Kidney (tissue), 14 donors: ENCODE measurements around the gene UBR3. TPM values are rescaled to one million over a fixed set of nuclear protein-coding genes. Genes with fewer than 3 reads are reported as not detected.

Source experiments
- DNase-seq, 5 donors: peaks; one replicate each; pipeline ENCODE4 v3.0.0-alpha.2; 2013 to 2020
- FAIRE-seq: peaks from 2 replicates; lab custom pipeline; 2012; peaks lifted over from hg19 to GRCh38; lab: Jason Lieb, UNC
- H3K27ac ChIP-seq, 2 donors: one replicate each; pipeline ENCODE4 v1.7.0; 2013; ENCODE audit warnings: low read depth in 2 of 2, low read length in 2 of 2, inconsistent platforms in 1 of 2
- H3K27me3 ChIP-seq: one replicate; pipeline ENCODE4 v1.7.1; 2013; ENCODE audit warnings: low read length, inconsistent platforms; ENCODE audit not compliant: control insufficient read depth, insufficient read depth
- H3K36me3 ChIP-seq, 3 donors: one replicate each; pipeline versions ENCODE4 v1.7.0 to v1.7.1; 2013; ENCODE audit warnings: low read length in 3 of 3, control low read depth in 1 of 3, inconsistent platforms in 1 of 3; ENCODE audit not compliant: insufficient read depth in 3 of 3, control insufficient read depth in 2 of 3
- H3K4me1 ChIP-seq, 3 donors: one replicate each; pipeline versions ENCODE4 v1.7.0 to v1.7.1; 2013; ENCODE audit warnings: low read length in 3 of 3, inconsistent platforms in 1 of 3, low read depth in 1 of 3; ENCODE audit not compliant: control insufficient read depth in 2 of 3, insufficient read depth in 2 of 3
- H3K4me3 ChIP-seq, 3 donors: one replicate each; pipeline versions ENCODE4 v1.7.0 to v1.8.1; 2013; ENCODE audit warnings: low read length in 3 of 3, control low read depth in 1 of 3, inconsistent platforms in 1 of 3
- H3K9ac ChIP-seq, 3 donors: one replicate each; pipeline versions ENCODE4 v1.7.0 to v1.7.1; 2013; ENCODE audit warnings: low read length in 3 of 3, control low read depth in 1 of 3, inconsistent platforms in 1 of 3
- H3K9me3 ChIP-seq, 3 donors: one replicate each; pipeline versions ENCODE4 v1.7.0 to v1.7.1; 2013; ENCODE audit warnings: low read length in 3 of 3, control low read depth in 1 of 3, inconsistent platforms in 1 of 3; ENCODE audit not compliant: control insufficient read depth in 2 of 3, insufficient read depth in 1 of 3
- intact Hi-C: fragments of 100-400 bp; cut with DNase I; formaldehyde crosslinking; loops from one replicate; pipeline ENCODE4 v1.11.1; 2022
- polyA plus RNA-seq: library from polyadenylated mRNA; stranded (reverse); fragments of 350-450 nt; fragmentation: Illumina TruSeq; extraction: RNeasy Lipid Tissue Mini Kit (QIAGEN cat#74804); gene quantifications from one replicate; pipeline ENCODE4 v1.2.3, GENCODE V29; 2014; ENCODE audit warnings: low read depth, low replicate concordance; ENCODE audit not compliant: insufficient read depth
- total RNA-seq: library from RNA; stranded (reverse); fragmentation: NEBNext Ultra II Directional; extraction: Animal tissue kit (Norgen Biotek cat#: 25700); gene quantifications from one replicate; pipeline ENCODE4 v1.2.1, GENCODE V29; 2021
- TF ChIP-seq, protein P1 (sequence below): IDR thresholded peaks from 3 replicates; pipeline ENCODE4 v1.5.1; 2012; ENCODE audit warnings: mild to moderate bottlenecking, moderate library complexity, borderline replicate concordance; ENCODE audit not compliant: insufficient read depth; ENCODE audit errors: extremely low read depth
- donor health status: control.
- donor health status: control.
- donor health status: control.
- donor health status: control.
- donor health status: control.
- donor health status: DM: yes; HTN: yes; CAD: no.
- donor health status: Normal renal cell carcinoma (clear cell type).

The UBR3 gene
- total and polyA plus RNA-seq, 2 donors from 2014 or later = 10.2 to 41.0 TPM

DNA sequence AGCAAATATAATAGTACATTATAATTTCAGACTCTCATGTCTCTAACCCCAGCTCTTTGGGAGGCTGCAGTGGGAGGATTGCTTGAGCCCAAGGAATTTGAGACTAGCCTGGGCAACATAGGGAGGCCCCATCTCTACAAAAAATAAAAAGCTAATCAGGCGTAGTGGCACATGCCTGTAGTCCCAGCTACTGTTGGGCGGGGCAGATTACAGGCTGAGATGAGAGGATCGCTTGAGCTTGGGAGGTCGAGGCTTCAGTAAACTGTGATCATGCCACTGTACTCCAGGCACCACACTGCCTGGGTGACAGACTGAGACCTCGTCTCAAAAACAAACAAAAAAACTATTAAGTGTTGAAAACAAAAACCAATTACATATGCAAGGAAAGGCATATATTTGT is 227.7 kb downstream of the UBR3 start:
- no peak overlapping the region for H3K9ac ChIP-seq
- H3K27ac ChIP-seq = no peak overlapping the region
- intact Hi-C loops = no loop called here
- no peak overlapping the region for H3K4me3 ChIP-seq
- no peak for DNase-seq
- no peaks in the 10 kb centered on the region for H3K27me3 ChIP-seq
- no peak for FAIRE-seq
- no peaks in the 10 kb centered on the region for H3K9me3 ChIP-seq
- H3K4me1 ChIP-seq = no peaks in the 10 kb centered on the region
- TF ChIP-seq, protein P1, sequence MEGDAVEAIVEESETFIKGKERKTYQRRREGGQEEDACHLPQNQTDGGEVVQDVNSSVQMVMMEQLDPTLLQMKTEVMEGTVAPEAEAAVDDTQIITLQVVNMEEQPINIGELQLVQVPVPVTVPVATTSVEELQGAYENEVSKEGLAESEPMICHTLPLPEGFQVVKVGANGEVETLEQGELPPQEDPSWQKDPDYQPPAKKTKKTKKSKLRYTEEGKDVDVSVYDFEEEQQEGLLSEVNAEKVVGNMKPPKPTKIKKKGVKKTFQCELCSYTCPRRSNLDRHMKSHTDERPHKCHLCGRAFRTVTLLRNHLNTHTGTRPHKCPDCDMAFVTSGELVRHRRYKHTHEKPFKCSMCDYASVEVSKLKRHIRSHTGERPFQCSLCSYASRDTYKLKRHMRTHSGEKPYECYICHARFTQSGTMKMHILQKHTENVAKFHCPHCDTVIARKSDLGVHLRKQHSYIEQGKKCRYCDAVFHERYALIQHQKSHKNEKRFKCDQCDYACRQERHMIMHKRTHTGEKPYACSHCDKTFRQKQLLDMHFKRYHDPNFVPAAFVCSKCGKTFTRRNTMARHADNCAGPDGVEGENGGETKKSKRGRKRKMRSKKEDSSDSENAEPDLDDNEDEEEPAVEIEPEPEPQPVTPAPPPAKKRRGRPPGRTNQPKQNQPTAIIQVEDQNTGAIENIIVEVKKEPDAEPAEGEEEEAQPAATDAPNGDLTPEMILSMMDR = no peak
- H3K36me3 ChIP-seq = peaks cover 3 to 10% (median 3%) of the 10 kb centered on the region in 3 donors

GRCh38 chr2:170056900-170057299 is 229.6 kb downstream of the UBR3 start:
- FAIRE-seq (no peak), DNase-seq (no peak)
- Histone ChIP-seq H3K27me3 (no peaks in the 10 kb centered on the region), H3K36me3 (peaks cover 3 to 10% (median 5%) of the 10 kb centered on the region in 3 donors), H3K4me1 (no peaks in the 10 kb centered on the region), H3K9ac (no peak overlapping the region), H3K27ac (no peak overlapping the region), H3K4me3 (no peak overlapping the region), H3K9me3 (no peaks in the 10 kb centered on the region)
- intact Hi-C loops = no loop called here
- TF ChIP-seq, protein P1 = no peak

DNA sequence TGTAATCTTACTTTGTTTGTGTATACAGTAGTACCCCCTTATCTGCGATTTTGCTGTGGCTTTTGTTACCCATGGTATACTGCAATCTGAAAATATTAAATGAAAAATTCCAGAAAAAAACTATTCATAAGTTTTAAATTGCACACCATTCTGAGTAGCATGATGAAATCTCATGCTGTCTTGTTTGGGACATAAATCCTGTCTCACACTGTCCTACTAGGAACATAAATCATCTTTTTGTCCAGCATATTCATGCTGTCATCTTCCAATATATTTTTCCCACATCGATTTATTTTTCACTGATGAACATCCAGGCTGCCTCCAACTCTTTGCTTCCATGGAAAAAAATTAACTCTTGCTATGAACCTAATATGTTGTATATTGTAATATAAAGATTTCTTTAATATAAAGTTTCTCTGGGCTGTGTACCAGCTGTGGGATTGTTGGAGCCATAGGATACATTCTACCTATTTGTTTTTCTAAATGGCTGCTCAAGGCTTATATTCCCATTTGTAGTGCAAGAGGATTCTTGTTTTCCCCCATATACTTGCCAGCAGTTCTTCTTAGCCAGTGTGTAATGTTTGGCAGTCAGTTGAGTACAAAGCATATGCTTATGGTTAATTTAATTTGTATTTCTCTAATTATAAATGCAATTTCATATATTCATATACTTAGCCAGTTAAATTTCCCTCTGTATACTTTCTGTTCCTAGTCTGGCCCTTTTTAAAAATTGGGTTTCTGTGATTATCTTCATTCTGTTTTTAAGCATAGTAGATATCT is 236.4 kb downstream of the UBR3 start:
- no peak for FAIRE-seq
- H3K36me3 ChIP-seq = peaks cover 0 to 13% (median 6%) of the 10 kb centered on the region in 3 donors
- TF ChIP-seq, protein P1 = no peak

More for the DNA sequence above, 236.4 kb downstream of the UBR3 start:
- no peak overlapping the region for H3K9ac ChIP-seq
- H3K9me3 ChIP-seq = no peaks in the 10 kb centered on the region
- intact Hi-C loops = no loop called here
- H3K4me3 ChIP-seq = no peak overlapping the region
- H3K4me1 ChIP-seq = no peaks in the 10 kb centered on the region
- H3K27ac ChIP-seq = no peak overlapping the region
- DNase-seq = no peak
- no peaks in the 10 kb centered on the region for H3K27me3 ChIP-seq
